Common myeloid progenitor, CD34-positive (primary cell): ENCODE results near the gene GALNT9.

ENCODE experiments used
- CTCF ChIA-PET: fragments of 350-600 bp; sonication (Branson Sonifier 250); formaldehyde crosslinking; loops from one replicate; lab custom pipeline; 2021; ENCODE audit warnings: antibody characterized with exemption; lab: Charles Lee
- POLR2A ChIA-PET: fragments of 350-600 bp; sonication (Branson Sonifier 250); formaldehyde crosslinking; loops from one replicate; lab custom pipeline; 2021; ENCODE audit warnings: antibody characterized with exemption; lab: Charles Lee
- DNase-seq, 3 donors: peaks; one replicate each; pipeline versions ENCODE4 v3.0.0 to v3.0.0-alpha.2; 2013
- H3K27ac ChIP-seq, 2 experiments: 1 replicate in 1 of 2; 2 replicates in 1 of 2; pipeline ENCODE4 v1.7.0; 2013; ENCODE audit warnings: inconsistent platforms in 2 of 2, low read length in 2 of 2, mild to moderate bottlenecking in 2 of 2, low read depth in 1 of 2, moderate library complexity in 1 of 2; ENCODE audit not compliant: severe bottlenecking in 2 of 2, insufficient read depth in 1 of 2, poor library complexity in 1 of 2
- H3K27me3 ChIP-seq, 5 experiments: replicated peaks in 2 of 5; 1 replicate in 3 of 5; 2 replicates in 2 of 5; pipeline versions ENCODE4 v1.6.1 to v1.7.0; 2013; ENCODE audit warnings: low read length in 4 of 5, mild to moderate bottlenecking in 2 of 5, moderate library complexity in 2 of 5, inconsistent platforms in 1 of 5; ENCODE audit not compliant: insufficient read depth in 5 of 5, control insufficient read depth in 4 of 5
- H3K36me3 ChIP-seq, 4 experiments: 1 replicate in 2 of 4; 2 replicates in 2 of 4; pipeline versions ENCODE4 v1.6.1 to v1.7.0; 2013; ENCODE audit warnings: low read length in 3 of 4, control low read depth in 1 of 4, mild to moderate bottlenecking in 1 of 4; ENCODE audit not compliant: control insufficient read depth in 4 of 4, insufficient read depth in 4 of 4
- H3K4me1 ChIP-seq, 4 experiments: 1 replicate in 3 of 4; 2 replicates in 1 of 4; pipeline versions ENCODE4 v1.6.1 to v1.7.1; 2013; ENCODE audit warnings: low read length in 3 of 4, mild to moderate bottlenecking in 3 of 4, control low read depth in 1 of 4, inconsistent platforms in 1 of 4, moderate library complexity in 1 of 4; ENCODE audit not compliant: control insufficient read depth in 4 of 4, insufficient read depth in 4 of 4; ENCODE audit errors: control extremely low read depth in 1 of 4
- H3K4me3 ChIP-seq, 7 experiments: 1 replicate in 4 of 7; 2 replicates in 3 of 7; pipeline versions ENCODE4 v1.5.1 to v1.7.0; 2013; ENCODE audit warnings: mild to moderate bottlenecking in 7 of 7, low read length in 6 of 7, moderate library complexity in 6 of 7, inconsistent platforms in 2 of 7, low read depth in 2 of 7, control low read depth in 1 of 7; ENCODE audit not compliant: insufficient read depth in 4 of 7, control insufficient read depth in 1 of 7; ENCODE audit errors: extremely low read depth in 1 of 7
- H3K9me3 ChIP-seq, 5 experiments: 1 replicate in 4 of 5; 2 replicates in 1 of 5; pipeline versions ENCODE4 v1.6.1 to v1.7.1; 2013; ENCODE audit warnings: low read length in 4 of 5, mild to moderate bottlenecking in 2 of 5, inconsistent platforms in 1 of 5, low read depth in 1 of 5, moderate library complexity in 1 of 5; ENCODE audit not compliant: control insufficient read depth in 4 of 5, insufficient read depth in 2 of 5; ENCODE audit errors: control extremely low read depth in 1 of 5
- WGBS: methylation state at CpG from one replicate; pipeline ENCODE4 v1.1.5; 2013; ENCODE audit not compliant: insufficient coverage; 5-methylcytosine and 5-hydroxymethylcytosine counted together

GALNT9 gene

DNA sequence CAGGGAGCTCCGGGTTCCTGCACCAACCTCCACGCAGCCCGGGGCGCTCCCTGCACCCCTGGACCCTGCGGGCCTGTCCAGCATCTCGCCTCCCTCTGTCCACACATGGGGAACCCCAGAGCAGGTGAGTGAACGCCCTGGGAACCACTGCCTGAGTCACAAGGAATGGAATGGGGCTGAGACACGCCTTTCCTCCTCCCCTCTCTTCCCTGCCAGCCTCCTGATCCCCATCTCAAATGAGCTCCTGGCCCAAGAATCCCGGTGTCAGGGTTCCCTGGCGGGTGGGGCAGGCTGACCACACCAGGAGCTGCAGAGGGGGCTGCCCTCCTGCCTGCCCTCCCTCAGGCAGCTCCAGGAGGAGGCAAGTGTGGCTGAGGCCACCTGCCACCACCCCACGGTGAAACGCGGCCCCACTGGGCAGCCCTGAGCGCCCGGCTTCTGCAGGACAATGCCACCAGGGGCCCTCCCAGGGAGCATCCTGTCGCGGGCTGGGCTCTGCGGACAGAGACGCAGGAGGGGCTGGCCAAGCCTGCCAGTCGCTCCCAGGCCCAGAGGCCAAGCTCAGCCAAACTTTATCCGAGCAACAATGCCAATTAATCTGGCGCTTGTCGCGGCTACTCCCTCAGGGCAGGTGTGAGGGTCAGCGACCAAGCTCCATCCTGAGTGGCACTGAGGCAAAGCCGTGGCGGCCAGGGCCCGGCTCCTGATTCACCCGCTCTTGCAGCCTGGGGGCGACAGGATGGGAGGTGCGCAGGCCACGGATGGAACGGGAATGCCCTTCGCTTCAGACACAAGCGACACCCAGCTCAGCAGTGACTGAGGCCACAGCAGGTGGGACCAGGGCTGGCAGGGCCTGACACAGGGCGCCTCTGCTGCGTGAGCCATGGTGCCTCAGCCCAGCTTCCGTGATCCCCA is 44.3 kb downstream of the GALNT9 start:
- 59% methylated on average over 33 of the region's 38 CpGs for WGBS
- Histone ChIP-seq H3K27me3 (peaks cover 0 to 100% (median 20%) of the 10 kb centered on the region in 5 experiments), H3K27ac (no peak overlapping the region), H3K4me3 (no peak overlapping the region), H3K4me1 (peaks cover 0 to 13% (median 10%) of the 10 kb centered on the region in 4 experiments), H3K9me3 (no peaks in the 10 kb centered on the region), H3K36me3 (no peaks in the 10 kb centered on the region)
- DNase-seq = no peak
- CTCF ChIA-PET = interaction anchor here (0.9 to 2.2 kb wide), 4 partner anchors 10 to 42 kb away, joined by 3 to 6 read pairs (median 4); no protein-coding TSS in a partner anchor
- POLR2A ChIA-PET = no interaction called here

DNA sequence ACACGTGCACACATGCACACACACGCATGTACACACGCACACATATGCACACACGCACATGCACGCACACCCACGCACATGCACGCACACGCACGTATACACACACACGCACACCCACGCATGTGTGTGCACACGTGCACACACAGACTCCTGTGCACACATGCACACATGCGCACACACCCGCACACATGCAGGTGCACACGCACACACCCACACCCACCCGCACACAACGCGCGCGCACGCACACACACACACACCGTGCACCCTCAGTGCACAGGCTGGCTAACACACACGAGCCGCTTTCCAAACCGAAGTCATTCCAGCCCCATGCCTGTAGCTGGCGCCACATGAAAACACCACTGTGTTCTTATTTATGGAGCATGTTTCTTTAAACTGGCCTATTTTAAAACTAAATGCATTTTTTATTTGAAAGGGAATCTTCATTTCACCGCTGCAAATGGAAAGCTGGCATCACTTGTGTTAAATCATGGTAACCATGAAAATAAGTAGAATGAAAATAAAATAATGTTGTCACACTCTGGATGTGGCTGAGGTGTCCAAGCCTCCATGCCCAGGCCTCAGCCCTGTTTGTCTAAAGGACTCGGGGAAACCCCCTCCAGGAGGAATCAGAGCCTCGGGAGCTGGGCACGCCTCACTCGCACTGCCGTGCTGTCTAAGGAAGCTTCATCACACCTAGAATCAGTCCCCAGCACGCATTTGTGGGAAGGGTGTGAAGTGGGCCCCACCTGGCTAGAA is 45.1 kb downstream of the GALNT9 start:
- 83% methylated on average over 27 of the region's 33 CpGs for WGBS
- Histone ChIP-seq H3K27me3 (peaks cover 0 to 100% (median 20%) of the 10 kb centered on the region in 5 experiments), H3K9me3 (no peaks in the 10 kb centered on the region), H3K4me3 (no peak overlapping the region), H3K36me3 (no peaks in the 10 kb centered on the region), H3K4me1 (peaks cover 0 to 13% (median 8%) of the 10 kb centered on the region in 4 experiments), H3K27ac (no peak overlapping the region)
- ChIA-PET CTCF (interaction anchor here (0.9 to 2.2 kb wide), 4 partner anchors 9 to 43 kb away, joined by 3 to 6 read pairs (median 4); no protein-coding TSS in a partner anchor), POLR2A (interaction anchor here (0.6 kb wide), 1 partner anchor 58 kb away, joined by 3 read pairs; no protein-coding TSS in a partner anchor)
- peak; percentile 26 to 48 (median 44) for DNase-seq

DNA sequence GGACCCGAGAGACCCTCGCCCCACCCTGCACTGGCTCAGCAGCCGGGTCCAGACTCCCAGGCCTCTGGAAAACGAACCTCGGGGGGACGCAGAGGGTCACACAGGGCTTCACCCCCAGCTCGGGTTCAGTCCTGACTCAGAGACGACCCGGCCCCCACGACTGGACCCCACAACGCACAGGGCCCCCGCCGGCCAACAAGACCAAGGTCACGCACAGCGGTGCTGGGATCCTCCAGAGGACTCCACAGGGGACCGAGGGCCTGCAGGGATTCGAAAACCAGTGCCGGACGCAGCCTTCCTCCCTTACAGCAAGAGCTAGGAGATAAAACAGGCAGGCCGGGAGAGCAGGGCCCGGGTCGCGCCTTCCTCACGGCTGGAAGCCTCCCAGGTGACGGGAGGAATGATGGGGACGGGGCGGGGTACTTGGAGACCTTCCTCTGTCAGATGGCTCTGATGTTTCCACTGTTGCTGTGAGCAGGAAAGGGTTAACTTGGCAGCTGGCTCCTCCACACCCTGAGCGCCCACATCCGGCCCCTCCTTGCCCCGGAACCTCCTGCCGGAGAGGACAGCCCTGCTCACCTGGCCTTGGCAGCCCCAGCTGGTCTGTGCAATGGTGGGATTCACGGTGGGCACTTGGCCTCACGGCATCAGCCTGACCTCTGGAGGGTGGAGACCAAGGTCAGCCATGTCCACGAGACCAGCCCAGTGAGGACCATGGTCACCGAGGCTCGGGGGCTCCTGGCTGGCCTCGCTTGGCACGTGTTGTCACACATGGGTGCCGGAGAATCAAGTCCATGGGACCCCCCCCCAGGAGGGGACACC is 46.2 kb downstream of the GALNT9 start:
- peaks cover 0 to 100% (median 20%) of the 10 kb centered on the region in 5 experiments for H3K27me3 ChIP-seq
- H3K4me3 ChIP-seq = peak overlapping the region in 1 of 7 experiments; percentile 11
- peaks cover 0 to 13% (median 8%) of the 10 kb centered on the region in 4 experiments for H3K4me1 ChIP-seq
- ChIA-PET POLR2A (no interaction called here), CTCF (interaction anchor here (0.9 to 1.6 kb wide), 3 partner anchors 10 to 20 kb away, joined by 3 to 4 read pairs (median 4); no protein-coding TSS in a partner anchor)
- 36% methylated on average over 25 of the region's 39 CpGs for WGBS
- H3K36me3 ChIP-seq = no peaks in the 10 kb centered on the region
- no peaks in the 10 kb centered on the region for H3K9me3 ChIP-seq
- no peak overlapping the region for H3K27ac ChIP-seq
- peak; percentile 12 to 59 (median 39) for DNase-seq

DNA sequence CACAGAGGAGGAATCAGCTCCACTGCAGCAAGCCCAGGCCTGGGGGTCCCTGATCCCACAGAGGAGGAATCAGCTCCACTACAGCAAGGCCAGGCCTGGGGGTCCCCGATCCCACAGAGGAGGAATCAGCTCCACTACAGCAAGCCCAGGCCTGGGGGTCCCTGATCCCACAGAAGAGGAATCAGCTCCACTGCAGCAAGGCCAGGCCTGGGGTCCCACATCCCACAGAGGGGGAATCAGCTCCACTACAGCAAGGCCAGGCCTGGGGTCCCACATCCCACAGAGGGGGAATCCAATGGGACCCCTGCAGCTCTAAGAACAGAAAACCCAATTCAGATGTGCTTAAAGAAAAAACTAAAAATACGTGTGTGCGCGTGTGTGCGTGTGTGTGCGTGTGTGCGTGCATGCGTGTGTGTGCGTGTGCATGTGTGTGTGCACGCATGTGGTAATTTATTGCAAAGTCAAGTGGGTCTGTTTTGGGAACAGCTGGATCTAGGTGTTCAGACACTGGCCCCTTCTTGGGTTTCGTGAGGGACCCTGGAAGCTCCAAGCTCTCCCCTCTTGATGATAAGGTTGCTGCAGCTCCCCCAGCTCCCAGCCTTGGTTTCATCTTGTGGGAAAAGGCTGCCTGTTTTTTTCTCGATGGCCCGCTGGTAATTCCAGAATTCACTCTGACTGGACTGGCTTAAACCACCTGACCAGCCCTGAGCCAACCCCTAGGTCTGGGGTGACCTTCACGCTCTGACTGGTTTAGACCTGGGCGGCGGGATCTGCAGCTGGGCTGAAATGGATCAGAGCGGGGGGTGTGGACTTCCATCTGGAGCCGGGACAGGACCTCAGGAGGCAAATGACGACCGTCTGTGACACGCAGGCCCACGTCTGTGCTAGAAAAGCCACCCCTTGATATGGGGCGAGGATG is 47.1 kb downstream of the GALNT9 start:
- Histone ChIP-seq H3K9me3 (no peaks in the 10 kb centered on the region), H3K36me3 (no peaks in the 10 kb centered on the region), H3K27ac (no peak overlapping the region), H3K27me3 (peaks cover 0 to 100% (median 20%) of the 10 kb centered on the region in 5 experiments), H3K4me1 (peaks cover 0 to 13% (median 8%) of the 10 kb centered on the region in 4 experiments), H3K4me3 (no peak overlapping the region)
- DNase-seq = no peak
- ChIA-PET POLR2A (interaction anchor here (0.7 kb wide), 1 partner anchor 86 kb away, joined by 3 read pairs; no protein-coding TSS in a partner anchor), CTCF (interaction anchor here (0.9 to 1.6 kb wide), 3 partner anchors 9 to 19 kb away, joined by 3 to 4 read pairs (median 4); no protein-coding TSS in a partner anchor)
- WGBS = 85% methylated on average over 22 of the region's 23 CpGs

DNA sequence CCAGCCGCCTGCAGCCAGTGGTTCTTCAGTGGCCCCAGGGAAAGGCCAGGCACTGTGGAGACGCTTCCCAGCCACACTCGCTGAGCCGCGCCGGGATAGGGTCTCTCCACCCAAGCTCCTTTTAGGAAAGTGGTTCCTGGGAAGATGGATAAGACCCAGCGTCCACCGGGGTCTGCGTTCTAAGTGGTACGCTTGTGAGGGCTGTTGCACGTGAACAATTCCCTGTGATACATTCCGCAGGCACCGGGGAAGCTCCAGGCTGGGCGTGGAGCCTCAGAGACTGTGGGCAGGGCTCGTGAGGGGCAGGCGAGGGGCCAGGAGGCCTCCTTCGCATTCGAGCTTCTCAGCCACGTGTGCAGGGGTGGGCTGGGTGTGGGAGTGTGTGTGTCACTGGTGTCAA is 48.4 kb downstream of the GALNT9 start:
- H3K27me3 ChIP-seq = peaks cover 0 to 100% (median 22%) of the 10 kb centered on the region in 5 experiments
- 89% methylated on average over 12 of the region's 19 CpGs for WGBS

More for the DNA sequence above, 48.4 kb downstream of the GALNT9 start:
- no peak overlapping the region for H3K27ac ChIP-seq
- H3K4me3 ChIP-seq = no peak overlapping the region
- H3K36me3 ChIP-seq = no peaks in the 10 kb centered on the region
- H3K4me1 ChIP-seq = peaks cover 0 to 13% (median 6%) of the 10 kb centered on the region in 4 experiments
- no peak for DNase-seq
- H3K9me3 ChIP-seq = no peaks in the 10 kb centered on the region
- CTCF ChIA-PET = no interaction called here
- POLR2A ChIA-PET = no interaction called here
